GM12892 (cell line): ENCODE data around the gene CHD8.

Experiments
- POLR2A ChIP-seq: IDR thresholded peaks from 2 replicates; pipeline ENCODE4 v1.6.1; 2011; ENCODE audit warnings: low read depth, low read length, control low read depth
- POLR2AphosphoS5 ChIP-seq: IDR thresholded peaks from 2 replicates; pipeline ENCODE4 v1.6.1; 2011; ENCODE audit warnings: low read depth, low read length, control low read depth
- TAF1 ChIP-seq: IDR thresholded peaks from 2 replicates; pipeline ENCODE4 v1.6.1; 2011; ENCODE audit warnings: low read depth, mild to moderate bottlenecking, control low read depth, low read length, borderline replicate concordance

DNA sequence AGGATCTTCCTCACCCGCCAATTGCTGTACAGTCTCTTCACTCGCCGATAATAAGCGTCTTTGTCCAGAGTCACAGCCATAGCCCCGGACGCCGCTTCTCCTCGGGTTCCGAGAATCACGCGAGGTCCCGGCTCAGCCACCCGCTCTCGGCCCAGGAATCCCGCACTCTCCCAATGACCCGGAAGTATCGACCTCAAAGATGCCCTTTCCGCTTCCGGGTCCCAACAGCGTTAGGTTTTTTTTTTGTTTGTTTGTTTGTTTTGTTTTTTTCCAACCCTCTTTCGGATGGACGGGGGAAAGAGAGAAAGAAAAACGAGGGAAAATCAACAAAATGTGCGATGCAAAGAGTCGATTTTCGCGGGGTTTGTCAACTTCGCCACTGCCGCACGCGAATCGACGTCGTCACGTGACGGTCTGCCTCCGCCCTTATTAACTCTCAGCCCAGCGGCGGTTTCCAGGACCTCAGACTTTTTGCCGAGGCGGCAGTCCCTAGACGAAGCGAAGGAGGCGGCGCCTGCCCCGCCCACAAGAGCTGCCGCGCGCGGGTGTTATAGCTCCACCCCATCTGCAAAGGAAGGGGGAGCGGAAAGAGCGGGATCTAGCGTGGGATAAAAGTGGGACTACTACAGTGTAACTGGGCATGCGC, 72.0 kb downstream of the CHD8 start, which contains the start of gene SUPT16H:
- TF ChIP-seq TAF1 (peak; percentile 80; the same call in 1 of the 2 replicates), POLR2A (peak; percentile 83), POLR2AphosphoS5 (peak; percentile 87)
